SK-N-SH (cell line): ENCODE data around the gene PUDP.
A peak's percentile ranks its signal among the peaks of the same experiment; 100 is the strongest.
"Not testable (repeated sequence)": the region's sequence is repeated elsewhere in the genome, so short reads cannot be mapped to it uniquely, and the experiment has no call there.

Experiments
- ELF1 ChIP-seq: IDR thresholded peaks from 2 replicates; pipeline ENCODE4 v1.4.0; 2012
- EZH2phosphoT487 ChIP-seq: fragments of 200-600 bp; sonication (generic); IDR thresholded peaks from 2 replicates; pipeline ENCODE4 v1.6.1; 2017; ENCODE audit warnings: low read depth, mixed run types, mild to moderate bottlenecking, antibody characterized with exemption, moderate library complexity, borderline replicate concordance
- FOSL2 ChIP-seq: IDR thresholded peaks from 2 replicates; pipeline ENCODE4 v1.4.0; 2012; ENCODE audit warnings: low read depth, mild to moderate bottlenecking, moderate library complexity, borderline replicate concordance
- GABPA ChIP-seq: IDR thresholded peaks from 2 replicates; pipeline ENCODE4 v1.4.0; 2012; ENCODE audit warnings: low read depth, mild to moderate bottlenecking
- MXI1 ChIP-seq: IDR thresholded peaks from 2 replicates; pipeline ENCODE4 v1.6.1; 2012; ENCODE audit warnings: mild to moderate bottlenecking, low read depth, low read length, improper control_type of control experiment
- POLR2AphosphoS5 ChIP-seq: IDR thresholded peaks from 2 replicates; pipeline ENCODE4 v1.6.1; 2012; ENCODE audit warnings: low read depth, low read length
- RAD21 ChIP-seq: IDR thresholded peaks from 2 replicates; pipeline ENCODE4 v1.6.1; 2012; ENCODE audit warnings: mild to moderate bottlenecking, low read length
- TF ChIP-seq, protein P1 (sequence below): fragments of 200-600 bp; sonication (generic); IDR thresholded peaks from 2 replicates; pipeline ENCODE4 v1.6.1; 2017; ENCODE audit warnings: antibody characterized with exemption, mild to moderate bottlenecking, moderate library complexity
- TF ChIP-seq, protein P2 (sequence below): fragments of 150-350 bp; IDR thresholded peaks from 2 replicates; pipeline ENCODE4 v1.6.1; 2017; ENCODE audit warnings: antibody characterized with exemption, low read length, low read depth, borderline replicate concordance
- TF ChIP-seq, protein P3 (sequence below): IDR thresholded peaks from 2 replicates; pipeline ENCODE4 v1.4.0; 2012; ENCODE audit warnings: low read depth, borderline replicate concordance
- TF ChIP-seq, protein P4 (sequence below): IDR thresholded peaks from 2 replicates; pipeline ENCODE4 v1.6.1; 2012; ENCODE audit warnings: mild to moderate bottlenecking, low read depth, low read length, moderate library complexity
- TF ChIP-seq, protein P5 (sequence below): IDR thresholded peaks from 2 replicates; pipeline ENCODE4 v1.4.0; 2012; ENCODE audit warnings: low read depth

DNA sequence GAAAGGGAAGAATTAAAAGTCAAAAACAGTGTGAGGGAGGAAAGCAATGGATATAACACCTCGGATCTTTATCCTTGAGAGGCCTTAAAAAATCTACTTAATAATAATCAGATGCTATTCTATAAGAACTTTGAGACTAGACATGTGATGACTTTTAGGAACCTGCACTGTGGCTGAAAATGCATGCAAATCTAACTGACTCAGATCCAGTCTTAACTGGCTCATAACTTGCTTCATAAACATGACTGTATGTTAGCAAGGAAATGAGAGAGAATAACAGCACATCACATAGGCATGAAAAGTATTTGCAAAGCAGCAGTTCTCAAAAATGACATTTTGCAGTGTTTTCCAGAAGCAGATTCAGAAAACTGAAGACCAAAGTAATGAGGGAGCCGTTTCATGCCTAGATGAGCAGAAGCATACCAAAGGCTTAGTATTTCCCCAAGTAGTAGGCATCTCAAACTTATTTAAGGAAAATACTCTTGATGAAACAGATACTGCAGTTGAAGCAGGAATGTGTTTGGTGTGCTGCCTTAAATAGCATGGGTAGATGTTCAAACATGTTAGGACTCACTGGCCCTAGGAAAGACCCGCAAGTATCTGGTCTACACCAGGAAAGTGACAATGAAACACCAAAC lies 104.0 kb downstream of the PUDP start:
- not testable (repeated sequence) for TF ChIP-seq POLR2AphosphoS5, EZH2phosphoT487, ELF1, GABPA, MXI1, RAD21
- TF ChIP-seq, protein P1, sequence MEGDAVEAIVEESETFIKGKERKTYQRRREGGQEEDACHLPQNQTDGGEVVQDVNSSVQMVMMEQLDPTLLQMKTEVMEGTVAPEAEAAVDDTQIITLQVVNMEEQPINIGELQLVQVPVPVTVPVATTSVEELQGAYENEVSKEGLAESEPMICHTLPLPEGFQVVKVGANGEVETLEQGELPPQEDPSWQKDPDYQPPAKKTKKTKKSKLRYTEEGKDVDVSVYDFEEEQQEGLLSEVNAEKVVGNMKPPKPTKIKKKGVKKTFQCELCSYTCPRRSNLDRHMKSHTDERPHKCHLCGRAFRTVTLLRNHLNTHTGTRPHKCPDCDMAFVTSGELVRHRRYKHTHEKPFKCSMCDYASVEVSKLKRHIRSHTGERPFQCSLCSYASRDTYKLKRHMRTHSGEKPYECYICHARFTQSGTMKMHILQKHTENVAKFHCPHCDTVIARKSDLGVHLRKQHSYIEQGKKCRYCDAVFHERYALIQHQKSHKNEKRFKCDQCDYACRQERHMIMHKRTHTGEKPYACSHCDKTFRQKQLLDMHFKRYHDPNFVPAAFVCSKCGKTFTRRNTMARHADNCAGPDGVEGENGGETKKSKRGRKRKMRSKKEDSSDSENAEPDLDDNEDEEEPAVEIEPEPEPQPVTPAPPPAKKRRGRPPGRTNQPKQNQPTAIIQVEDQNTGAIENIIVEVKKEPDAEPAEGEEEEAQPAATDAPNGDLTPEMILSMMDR: not testable (repeated sequence)
- TF ChIP-seq, protein P2, sequence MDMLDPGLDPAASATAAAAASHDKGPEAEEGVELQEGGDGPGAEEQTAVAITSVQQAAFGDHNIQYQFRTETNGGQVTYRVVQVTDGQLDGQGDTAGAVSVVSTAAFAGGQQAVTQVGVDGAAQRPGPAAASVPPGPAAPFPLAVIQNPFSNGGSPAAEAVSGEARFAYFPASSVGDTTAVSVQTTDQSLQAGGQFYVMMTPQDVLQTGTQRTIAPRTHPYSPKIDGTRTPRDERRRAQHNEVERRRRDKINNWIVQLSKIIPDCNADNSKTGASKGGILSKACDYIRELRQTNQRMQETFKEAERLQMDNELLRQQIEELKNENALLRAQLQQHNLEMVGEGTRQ: not testable (repeated sequence)
- TF ChIP-seq, protein P3, sequence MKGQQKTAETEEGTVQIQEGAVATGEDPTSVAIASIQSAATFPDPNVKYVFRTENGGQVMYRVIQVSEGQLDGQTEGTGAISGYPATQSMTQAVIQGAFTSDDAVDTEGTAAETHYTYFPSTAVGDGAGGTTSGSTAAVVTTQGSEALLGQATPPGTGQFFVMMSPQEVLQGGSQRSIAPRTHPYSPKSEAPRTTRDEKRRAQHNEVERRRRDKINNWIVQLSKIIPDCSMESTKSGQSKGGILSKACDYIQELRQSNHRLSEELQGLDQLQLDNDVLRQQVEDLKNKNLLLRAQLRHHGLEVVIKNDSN: not testable (repeated sequence)
- TF ChIP-seq FOSL2: peak; percentile 13; the same call in 1 of the 2 replicates
- TF ChIP-seq, protein P4, sequence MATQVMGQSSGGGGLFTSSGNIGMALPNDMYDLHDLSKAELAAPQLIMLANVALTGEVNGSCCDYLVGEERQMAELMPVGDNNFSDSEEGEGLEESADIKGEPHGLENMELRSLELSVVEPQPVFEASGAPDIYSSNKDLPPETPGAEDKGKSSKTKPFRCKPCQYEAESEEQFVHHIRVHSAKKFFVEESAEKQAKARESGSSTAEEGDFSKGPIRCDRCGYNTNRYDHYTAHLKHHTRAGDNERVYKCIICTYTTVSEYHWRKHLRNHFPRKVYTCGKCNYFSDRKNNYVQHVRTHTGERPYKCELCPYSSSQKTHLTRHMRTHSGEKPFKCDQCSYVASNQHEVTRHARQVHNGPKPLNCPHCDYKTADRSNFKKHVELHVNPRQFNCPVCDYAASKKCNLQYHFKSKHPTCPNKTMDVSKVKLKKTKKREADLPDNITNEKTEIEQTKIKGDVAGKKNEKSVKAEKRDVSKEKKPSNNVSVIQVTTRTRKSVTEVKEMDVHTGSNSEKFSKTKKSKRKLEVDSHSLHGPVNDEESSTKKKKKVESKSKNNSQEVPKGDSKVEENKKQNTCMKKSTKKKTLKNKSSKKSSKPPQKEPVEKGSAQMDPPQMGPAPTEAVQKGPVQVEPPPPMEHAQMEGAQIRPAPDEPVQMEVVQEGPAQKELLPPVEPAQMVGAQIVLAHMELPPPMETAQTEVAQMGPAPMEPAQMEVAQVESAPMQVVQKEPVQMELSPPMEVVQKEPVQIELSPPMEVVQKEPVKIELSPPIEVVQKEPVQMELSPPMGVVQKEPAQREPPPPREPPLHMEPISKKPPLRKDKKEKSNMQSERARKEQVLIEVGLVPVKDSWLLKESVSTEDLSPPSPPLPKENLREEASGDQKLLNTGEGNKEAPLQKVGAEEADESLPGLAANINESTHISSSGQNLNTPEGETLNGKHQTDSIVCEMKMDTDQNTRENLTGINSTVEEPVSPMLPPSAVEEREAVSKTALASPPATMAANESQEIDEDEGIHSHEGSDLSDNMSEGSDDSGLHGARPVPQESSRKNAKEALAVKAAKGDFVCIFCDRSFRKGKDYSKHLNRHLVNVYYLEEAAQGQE: not testable (repeated sequence)
- TF ChIP-seq, protein P5, sequence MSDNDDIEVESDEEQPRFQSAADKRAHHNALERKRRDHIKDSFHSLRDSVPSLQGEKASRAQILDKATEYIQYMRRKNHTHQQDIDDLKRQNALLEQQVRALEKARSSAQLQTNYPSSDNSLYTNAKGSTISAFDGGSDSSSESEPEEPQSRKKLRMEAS: not testable (repeated sequence)
